IPS-18c (cell line): ENCODE data around the gene CDH13.

ENCODE experiments used
- H3K4me3 ChIP-seq: 2 replicates; pipeline ENCODE4 v1.7.0; 2013; ENCODE audit warnings: low read depth, mild to moderate bottlenecking, low read length, moderate library complexity; ENCODE audit not compliant: insufficient read depth
- H3K9me3 ChIP-seq: one replicate; pipeline ENCODE4 v1.6.1; 2013; ENCODE audit warnings: mild to moderate bottlenecking, low read length, moderate library complexity; ENCODE audit not compliant: control insufficient read depth, insufficient read depth

CDH13 gene

GRCh38 chr16:83737729-83738354 lies 1111.1 kb downstream of the CDH13 start:
- Histone ChIP-seq H3K4me3 (no peak overlapping the region), H3K9me3 (no peaks in the 10 kb centered on the region)

- Histone ChIP-seq H3K9me3 (no peaks in the 10 kb centered on the region), H3K4me3 (no peak overlapping the region)
Measured at GRCh38 chr16:83738923-83739503, 1112.2 kb downstream of the CDH13 start.

- H3K9me3 ChIP-seq: no peaks in the 10 kb centered on the region
- H3K4me3 ChIP-seq: no peak overlapping the region
Measured at GRCh38 chr16:83742124-83742899, 1115.5 kb downstream of the CDH13 start.

GRCh38 chr16:83743241-83743640 lies 1116.5 kb downstream of the CDH13 start:
- no peaks in the 10 kb centered on the region for H3K9me3 ChIP-seq
- H3K4me3 ChIP-seq: no peak overlapping the region

GRCh38 chr16:83743720-83744119 lies 1117.0 kb downstream of the CDH13 start:
- Histone ChIP-seq H3K9me3 (no peaks in the 10 kb centered on the region), H3K4me3 (no peak overlapping the region)

- Histone ChIP-seq H3K9me3 (no peaks in the 10 kb centered on the region), H3K4me3 (no peak overlapping the region)
Measured at GRCh38 chr16:83744441-83744981, 1117.7 kb downstream of the CDH13 start.

- Histone ChIP-seq H3K4me3 (no peak overlapping the region), H3K9me3 (no peaks in the 10 kb centered on the region)
Measured at GRCh38 chr16:83746611-83747010, 1119.8 kb downstream of the CDH13 start.

GRCh38 chr16:83747936-83748335 lies 1121.2 kb downstream of the CDH13 start:
- Histone ChIP-seq H3K4me3 (no peak overlapping the region), H3K9me3 (no peaks in the 10 kb centered on the region)

GRCh38 chr16:83755391-83755790 lies 1128.6 kb downstream of the CDH13 start:
- H3K9me3 ChIP-seq: peaks cover 3% of the 10 kb centered on the region

GRCh38 chr16:83762141-83762991 lies 1135.6 kb downstream of the CDH13 start:
- no peaks in the 10 kb centered on the region for H3K9me3 ChIP-seq
- H3K4me3 ChIP-seq: no peak overlapping the region

More at GRCh38 chr16:83755391-83755790, 1128.6 kb downstream of the CDH13 start:
- H3K4me3 ChIP-seq: no peak overlapping the region

GRCh38 chr16:83762992-83763358 lies 1136.2 kb downstream of the CDH13 start:
- Histone ChIP-seq H3K9me3 (no peaks in the 10 kb centered on the region), H3K4me3 (no peak overlapping the region)

- Histone ChIP-seq H3K4me3 (no peak overlapping the region), H3K9me3 (no peaks in the 10 kb centered on the region)
Measured at GRCh38 chr16:83768986-83769385, 1142.2 kb downstream of the CDH13 start.

GRCh38 chr16:83769397-83770008 lies 1142.7 kb downstream of the CDH13 start:
- Histone ChIP-seq H3K4me3 (peak overlapping the region; percentile 32), H3K9me3 (no peaks in the 10 kb centered on the region)

GRCh38 chr16:83771306-83771942 lies 1144.7 kb downstream of the CDH13 start:
- no peak overlapping the region for H3K4me3 ChIP-seq
- H3K9me3 ChIP-seq: no peaks in the 10 kb centered on the region

GRCh38 chr16:83772806-83773205 lies 1146.0 kb downstream of the CDH13 start:
- Histone ChIP-seq H3K9me3 (no peaks in the 10 kb centered on the region), H3K4me3 (no peak overlapping the region)

GRCh38 chr16:83774066-83774465 lies 1147.3 kb downstream of the CDH13 start:
- no peaks in the 10 kb centered on the region for H3K9me3 ChIP-seq
- no peak overlapping the region for H3K4me3 ChIP-seq
